Urothelium cell line (cell line): ENCODE results near the gene PEAR1.

Source experiments
- DNase-seq: peaks from one replicate; pipeline ENCODE4 v3.0.0; 2011; ENCODE audit warnings: low spot score, mixed read lengths
- FAIRE-seq: peaks from 2 replicates; lab custom pipeline; 2011; peaks lifted over from hg19 to GRCh38; lab: Jason Lieb, UNC

The PEAR1 gene

DNA sequence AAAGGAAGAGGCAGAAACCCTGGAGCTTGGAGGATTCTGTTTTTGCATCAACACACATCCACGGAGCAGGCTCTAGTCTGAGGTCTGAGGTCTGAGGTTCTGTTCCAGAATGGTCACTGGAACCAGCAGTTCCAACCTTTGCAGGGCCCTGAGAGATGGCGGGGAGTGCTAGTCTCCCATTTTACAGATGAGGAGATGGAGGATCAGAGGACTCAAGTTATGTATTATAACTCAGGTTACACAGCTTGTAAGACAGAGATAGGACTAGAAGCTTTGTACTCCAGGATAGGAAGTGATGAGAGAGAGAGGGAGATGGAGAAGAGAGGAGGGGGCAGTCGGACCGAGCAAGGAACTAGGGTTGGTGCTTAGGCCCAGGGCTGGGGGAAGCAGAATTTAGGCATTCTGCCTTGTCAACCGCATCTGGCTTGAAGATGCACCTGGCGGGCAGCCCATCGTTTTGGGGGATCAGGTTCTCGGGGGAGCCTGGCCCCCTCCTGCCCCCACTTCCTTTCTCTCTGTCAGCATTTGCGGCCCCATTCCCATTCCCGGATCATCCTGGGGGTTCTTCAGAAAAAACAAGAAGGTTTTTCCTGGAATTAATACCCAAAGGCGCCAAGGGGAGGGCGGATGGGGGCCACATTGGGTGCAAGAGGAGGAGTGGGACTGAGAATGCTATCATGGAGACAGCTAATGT, 5.6 kb downstream of the PEAR1 start:
- FAIRE-seq (no peak), DNase-seq (no peak)

DNA sequence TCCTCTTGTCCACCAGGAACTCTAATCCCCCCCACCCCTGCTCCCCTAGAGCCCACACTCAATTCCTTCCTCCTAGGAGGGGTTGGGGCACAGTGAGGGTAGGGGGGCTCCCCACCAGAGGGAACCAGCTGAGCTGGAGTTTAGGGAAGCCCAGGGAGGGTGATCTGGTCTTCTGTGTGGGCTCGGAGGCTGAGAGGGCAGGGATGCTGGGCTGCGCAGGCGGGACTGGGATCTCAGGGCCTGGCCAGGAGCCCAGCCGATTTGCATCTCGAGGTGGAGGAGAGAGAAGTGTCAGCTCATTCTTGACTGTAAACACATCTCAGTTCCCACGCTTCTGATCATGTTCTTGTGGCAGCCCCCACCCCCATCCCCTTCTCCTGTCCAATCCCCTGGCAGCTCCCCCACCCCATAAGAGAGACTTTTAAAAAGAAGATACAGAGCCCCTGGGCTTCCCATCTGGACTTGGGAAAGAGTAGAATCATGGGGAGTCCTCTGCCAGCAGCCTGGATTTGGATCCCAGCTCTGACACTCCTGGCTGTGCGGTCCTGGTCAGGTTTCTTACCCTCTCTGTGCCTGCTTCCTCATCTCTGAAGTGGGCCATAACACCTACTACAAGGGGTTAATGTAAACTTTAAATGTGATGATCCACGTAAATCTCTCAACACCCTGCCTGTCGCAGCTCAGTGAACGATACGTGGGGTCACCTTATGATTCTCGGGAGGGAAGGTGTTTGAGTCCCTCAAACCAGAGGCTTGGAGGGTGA, 6.6 kb downstream of the PEAR1 start:
- no peak for DNase-seq
- no peak for FAIRE-seq

DNA sequence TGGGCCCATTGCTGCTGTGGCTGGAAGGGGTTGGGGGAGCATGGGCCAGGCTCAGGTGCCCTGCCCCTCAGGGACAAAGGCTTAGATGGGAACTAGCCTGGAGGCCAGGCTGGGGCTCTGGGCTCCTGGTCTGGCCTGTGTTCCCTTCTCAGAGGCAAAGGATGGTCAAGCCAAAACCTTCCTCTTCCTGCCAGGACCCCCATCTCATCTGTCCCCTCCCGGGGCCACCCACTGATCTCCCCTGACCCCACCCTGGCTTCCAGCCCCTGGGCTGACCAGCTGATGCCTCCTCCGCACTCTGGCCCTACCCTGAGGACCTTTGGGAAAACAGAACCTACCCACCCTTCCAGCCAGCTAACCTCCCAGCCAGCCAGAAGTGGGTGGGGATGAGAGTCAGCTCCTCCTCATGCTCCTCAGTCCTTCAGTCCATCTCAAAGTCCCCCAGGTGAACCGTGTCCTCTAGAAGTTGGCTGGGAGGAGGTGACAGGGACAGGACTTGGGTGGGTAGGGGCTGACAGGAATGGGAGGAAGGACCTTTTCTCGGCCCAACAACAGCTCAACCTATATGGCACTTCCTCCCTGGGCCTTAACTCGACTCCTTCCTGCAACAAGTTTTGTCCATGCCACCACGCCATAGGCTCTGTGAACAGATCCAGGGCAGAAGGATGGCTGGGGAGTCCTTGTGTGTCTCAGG, 7.5 kb downstream of the PEAR1 start:
- DNase-seq, result no peak

DNA sequence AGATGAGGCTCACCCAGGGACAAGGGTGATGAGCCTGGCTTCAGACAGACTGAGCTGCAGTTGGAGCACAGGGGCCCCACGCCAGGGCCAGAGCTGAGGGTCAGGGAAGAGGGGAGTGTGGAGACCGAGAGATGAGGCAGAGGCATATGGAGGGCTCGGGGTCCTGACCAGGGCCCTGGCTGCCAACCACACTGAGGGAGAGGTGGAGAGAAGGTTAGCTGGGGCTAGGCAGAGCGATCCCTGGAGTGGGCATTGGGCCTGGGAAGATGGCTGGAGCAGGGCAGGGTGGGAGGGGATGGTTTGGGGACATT, 8.0 kb downstream of the PEAR1 start:
- no peak for FAIRE-seq
- no peak for DNase-seq

More for the DNA sequence above, 7.5 kb downstream of the PEAR1 start:
- FAIRE-seq, result no peak

DNA sequence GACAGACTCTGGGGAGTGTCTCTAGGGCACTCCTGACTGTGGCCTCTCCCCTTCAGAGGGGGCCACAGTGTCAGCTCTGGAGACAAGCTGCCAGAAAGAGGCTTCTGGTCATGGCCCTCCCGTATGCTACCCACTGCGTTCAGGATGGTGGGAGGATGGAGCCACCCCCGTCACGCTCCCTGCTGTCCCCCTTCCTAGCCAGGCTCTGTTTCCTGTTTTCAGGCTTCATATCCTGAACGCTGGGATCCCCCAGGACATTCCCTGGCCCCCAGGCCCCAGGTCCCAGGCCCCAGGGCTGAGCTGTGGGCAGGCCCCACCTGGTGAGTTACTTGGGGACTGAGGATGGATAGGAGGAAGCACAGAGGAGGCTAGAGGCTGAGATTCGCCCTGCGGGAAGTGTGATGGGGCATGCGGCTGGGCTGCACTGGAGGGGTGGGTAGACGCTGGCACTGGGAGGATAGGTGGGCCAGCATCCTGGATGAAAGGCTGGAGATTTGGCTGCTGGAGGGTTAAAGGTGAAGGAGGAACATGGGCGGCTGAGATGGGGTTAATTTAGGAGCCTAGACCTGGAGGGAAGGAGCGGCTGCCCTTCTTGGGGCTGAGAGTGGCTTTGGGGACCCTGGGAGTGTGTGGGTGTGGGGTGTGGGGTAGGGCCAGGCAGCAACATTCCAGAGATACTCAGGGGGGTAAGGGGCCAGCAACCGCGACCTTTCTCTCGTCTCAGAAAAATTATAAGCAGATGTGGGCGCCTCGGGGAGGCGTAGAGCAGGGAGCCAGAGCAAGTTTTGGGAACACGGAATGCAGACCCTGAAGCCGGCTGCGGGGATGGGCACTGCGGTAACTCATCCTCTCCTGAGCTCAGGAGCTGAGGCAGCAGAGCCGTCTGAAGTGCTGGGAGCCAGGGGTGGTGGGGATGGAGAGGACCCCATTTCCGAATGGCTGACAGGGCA, 8.7 kb downstream of the PEAR1 start:
- FAIRE-seq, result no peak

DNA sequence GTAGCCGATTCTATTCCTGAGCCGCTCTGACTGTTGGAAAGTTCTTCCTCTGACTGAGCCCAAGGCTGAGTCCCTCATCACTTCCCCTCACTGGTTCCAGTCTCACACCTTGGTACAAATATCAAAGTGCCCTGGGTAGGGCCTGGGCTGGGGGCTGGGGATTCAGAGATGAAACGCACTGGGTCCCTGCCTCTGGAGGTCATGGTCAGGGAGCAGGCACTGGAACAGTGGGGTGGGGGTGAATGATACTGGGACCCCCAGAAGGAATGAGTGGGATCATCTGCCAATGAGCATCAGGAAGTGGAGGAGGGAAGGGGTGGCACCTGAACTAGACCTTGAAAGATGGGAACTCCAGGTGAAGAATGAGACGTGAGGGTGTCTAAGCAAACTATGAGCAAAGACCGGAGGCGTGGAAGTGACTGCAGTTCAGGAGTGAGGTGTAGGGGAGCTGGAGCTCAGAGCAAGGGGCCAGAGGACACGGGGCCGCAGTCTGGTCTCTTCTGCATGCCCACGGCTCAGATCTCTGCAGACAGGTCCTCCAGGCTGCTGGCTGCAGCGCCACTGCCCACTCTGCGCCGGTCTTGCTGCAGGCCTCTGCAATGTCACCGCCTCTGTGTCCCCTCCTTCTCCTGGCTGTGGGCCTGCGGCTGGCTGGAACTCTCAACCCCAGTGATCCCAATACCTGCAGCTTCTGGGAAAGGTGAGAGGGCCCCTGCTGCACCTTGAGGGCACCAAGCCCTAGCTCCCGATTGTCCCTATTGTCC, 10.0 kb downstream of the PEAR1 start:
- DNase-seq (no peak), FAIRE-seq (no peak)

More for the DNA sequence above, 8.7 kb downstream of the PEAR1 start:
- no peak for DNase-seq

DNA sequence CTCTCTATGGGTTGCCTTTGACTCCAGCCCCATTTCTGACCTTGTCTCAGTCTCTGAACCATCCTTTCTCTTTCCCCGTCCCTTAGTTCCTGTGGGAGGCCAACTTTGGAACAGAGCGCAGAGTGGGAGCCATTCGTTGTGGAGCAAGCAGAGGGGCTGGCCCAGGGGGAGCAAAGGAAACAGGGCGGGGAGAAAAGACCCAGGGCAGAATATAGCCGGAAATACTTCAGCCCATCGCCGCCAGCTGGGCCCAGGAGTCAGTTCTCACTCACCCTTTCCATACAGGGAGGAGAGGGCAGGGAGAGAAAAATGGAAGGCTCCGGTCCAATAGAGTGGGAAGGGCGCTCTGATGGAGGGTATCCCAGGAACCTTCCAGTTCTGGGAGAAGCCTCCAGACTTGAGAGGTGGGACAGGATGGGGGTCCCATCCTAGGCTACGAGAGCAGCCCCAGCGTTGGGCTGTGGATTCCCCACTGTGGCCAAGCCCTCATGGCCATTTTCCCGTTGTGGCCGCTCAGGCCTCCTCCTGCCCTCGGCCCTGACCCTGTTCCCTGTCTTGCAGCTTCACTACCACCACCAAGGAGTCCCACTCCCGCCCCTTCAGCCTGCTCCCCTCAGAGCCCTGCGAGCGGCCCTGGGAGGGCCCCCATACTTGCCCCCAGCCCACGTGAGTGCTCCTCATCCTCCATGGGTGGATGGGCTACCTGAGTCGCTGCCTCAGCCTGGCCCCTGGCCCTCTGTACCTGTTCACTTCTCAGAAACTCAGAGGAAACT, 10.9 kb downstream of the PEAR1 start:
- DNase-seq, result no peak
- FAIRE-seq, result no peak

DNA sequence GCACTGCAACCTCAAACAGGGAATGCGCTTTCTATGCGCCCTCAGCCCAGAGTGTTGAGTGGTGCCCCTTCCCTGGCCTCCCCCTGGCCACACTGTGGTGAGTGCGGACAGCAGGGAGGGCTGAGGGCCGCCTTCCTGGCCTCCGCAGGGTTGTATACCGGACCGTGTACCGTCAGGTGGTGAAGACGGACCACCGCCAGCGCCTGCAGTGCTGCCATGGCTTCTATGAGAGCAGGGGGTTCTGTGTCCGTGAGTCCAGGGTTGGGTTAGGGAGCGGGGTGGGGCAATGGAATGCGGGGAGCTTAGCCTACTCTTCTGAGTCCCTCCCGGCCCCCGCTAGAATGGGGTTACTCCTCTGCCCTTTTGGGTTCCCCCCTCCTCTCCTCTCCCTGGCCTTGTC, 11.7 kb downstream of the PEAR1 start:
- FAIRE-seq (no peak), DNase-seq (no peak)

DNA sequence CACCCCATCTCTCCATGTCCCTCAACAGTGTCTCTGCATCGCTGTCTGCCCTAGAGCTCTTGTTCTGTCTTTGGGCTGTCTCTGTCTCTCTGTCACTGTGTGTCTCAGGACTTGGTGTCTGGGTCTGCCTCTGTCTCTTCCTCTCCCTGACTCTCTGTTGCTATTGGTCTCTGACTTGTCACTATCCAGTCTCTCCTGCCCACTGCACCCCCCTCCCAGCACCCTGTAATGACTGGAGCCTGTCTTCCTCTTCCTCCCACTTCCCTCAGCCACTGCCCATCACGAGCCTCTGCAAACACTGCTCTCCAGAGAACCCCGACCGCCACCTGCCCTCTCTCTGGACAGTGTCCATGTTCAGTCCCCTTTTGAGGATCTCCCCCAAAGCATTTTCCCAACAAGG, 12.1 kb downstream of the PEAR1 start:
- DNase-seq (no peak), FAIRE-seq (no peak)

DNA sequence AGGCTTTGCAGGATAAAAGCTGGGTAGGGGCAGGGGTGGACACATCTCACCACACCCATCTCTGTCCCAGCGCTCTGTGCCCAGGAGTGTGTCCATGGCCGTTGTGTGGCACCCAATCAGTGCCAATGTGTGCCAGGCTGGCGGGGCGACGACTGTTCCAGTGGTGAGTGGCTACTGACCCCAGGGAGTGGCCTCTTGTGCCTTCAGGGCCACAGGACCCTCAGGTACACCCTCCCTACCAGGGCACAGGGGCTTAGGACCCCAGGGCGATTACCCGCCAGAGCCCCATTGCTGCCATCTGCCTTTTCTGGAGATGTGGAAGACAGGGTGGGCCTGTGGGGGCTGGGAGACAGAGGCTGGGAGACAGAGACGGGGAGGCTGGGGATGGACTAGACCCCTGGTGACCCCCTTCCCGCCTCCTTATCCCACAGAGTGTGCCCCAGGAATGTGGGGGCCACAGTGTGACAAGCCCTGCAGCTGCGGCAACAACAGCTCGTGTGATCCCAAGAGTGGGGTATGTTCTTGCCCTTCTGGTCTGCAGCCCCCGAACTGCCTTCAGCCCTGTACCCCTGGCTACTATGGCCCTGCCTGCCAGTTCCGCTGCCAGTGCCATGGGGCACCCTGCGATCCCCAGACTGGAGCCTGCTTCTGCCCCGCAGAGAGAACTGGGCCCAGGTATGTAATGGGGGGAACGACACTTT, 12.8 kb downstream of the PEAR1 start:
- no peak for FAIRE-seq
- no peak for DNase-seq

DNA sequence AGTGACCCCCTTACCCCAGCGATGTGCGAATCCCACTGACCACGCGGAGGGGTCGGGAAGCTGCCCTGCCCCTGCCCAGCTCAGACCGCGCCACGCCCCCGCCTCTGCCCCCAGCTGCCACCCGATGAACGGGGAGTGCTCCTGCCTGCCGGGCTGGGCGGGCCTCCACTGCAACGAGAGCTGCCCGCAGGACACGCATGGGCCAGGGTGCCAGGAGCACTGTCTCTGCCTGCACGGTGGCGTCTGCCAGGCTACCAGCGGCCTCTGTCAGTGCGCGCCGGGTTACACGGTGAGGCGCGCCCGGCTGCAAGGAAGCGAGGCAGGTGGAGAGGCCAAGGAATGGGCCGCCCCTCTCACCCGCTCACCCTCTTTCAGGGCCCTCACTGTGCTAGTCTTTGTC, 15.0 kb downstream of the PEAR1 start:
- no peak for FAIRE-seq
- no peak for DNase-seq

DNA sequence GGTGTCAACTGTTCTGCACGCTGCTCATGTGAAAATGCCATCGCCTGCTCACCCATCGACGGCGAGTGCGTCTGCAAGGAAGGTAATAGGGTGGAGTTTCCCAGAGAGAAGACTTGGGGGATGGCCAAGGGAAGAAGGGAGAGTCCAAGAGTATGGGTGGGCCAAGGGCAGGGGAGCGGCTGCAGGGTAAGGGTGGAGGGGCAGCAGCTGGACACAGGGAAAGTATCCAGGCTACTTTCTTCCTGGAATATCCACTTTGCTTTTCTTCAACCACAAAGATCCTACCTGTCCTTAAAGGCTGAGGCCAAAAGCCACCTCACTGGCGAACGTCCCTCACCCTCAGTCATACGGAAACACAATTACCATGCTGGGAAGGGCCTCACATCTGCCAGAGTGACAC, 15.4 kb downstream of the PEAR1 start:
- no peak for DNase-seq

DNA sequence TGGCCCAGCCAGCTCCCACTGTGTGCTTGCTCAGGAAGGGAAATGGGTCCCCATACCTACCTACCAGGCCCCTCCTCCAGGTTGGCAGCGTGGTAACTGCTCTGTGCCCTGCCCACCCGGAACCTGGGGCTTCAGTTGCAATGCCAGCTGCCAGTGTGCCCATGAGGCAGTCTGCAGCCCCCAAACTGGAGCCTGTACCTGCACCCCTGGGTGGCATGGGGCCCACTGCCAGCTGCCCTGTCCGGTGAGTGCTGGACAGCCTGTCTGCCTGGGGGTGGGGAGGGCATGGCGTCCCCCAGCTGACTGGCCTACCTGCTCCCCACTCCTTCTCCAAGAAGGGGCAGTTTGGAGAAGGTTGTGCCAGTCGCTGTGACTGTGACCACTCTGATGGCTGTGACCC, 16.2 kb downstream of the PEAR1 start:
- FAIRE-seq (no peak), DNase-seq (no peak)

More for the DNA sequence above, 15.4 kb downstream of the PEAR1 start:
- no peak for FAIRE-seq

DNA sequence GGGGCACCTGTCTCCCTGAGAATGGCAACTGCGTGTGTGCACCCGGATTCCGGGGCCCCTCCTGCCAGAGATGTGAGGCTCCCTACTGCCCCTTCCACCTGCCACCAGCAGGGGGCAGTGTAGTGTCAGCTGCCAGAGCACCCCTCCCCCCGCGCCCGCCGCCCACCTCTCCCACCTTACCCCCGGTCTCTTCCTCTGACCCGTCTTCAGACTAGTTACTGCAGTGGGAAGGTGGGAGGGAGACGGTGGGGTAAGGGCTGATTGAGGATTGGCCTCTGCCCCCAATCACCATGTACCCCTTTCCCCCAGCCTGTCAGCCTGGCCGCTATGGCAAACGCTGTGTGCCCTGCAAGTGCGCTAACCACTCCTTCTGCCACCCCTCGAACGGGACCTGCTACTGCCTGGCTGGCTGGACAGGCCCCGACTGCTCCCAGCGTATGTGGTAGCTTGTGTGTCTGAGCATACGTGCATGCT, 16.8 kb downstream of the PEAR1 start:
- peak; percentile 86 for FAIRE-seq
- peak; percentile 72 for DNase-seq

DNA sequence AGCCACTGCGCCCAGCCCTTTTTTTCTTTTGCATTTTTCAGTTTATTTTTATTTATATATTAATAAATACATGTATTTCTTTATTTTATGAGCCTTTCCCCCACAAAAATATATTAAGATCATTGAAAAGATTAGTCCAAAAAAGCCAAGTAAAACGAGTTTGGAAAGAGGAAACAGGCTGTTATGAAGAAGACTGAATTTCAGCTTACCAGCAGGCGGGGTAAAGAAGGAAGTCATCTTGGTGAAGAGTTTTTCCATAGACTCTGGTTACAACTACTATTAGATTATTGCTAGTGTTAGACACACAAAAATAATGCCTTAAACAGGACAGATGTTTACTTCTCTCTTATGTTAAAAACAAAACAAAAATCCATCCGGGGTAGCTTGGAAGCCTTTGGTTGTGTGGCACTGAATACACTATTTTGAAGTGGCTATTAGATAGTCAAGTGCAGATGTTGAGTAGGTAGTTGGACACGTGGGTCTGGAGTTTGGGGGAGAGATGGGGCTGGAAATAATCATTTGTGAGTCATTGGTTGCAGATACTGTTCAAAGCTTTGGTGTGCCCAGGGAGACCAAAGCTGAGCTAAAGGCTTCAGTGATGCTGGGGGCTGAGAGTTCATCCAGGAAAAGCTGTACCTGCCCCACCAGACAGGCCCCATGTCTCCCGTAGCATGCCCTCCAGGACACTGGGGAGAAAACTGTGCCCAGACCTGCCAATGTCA, 18.2 kb downstream of the PEAR1 start:
- DNase-seq (no peak), FAIRE-seq (no peak)

DNA sequence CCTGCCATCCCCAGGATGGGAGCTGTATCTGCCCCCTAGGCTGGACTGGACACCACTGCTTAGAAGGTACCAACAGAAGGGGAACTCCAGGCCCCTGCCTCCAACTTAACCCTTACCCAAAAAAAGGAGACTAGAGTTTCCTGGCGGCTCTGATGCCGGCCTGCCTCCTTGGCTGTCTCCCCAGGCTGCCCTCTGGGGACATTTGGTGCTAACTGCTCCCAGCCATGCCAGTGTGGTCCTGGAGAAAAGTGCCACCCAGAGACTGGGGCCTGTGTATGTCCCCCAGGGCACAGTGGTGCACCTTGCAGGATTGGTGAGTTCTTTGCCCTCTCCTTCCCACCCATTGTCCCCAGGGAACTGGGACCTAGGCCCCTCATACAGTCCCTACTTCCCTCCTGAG, 18.8 kb downstream of the PEAR1 start:
- FAIRE-seq (no peak), DNase-seq (no peak)

DNA sequence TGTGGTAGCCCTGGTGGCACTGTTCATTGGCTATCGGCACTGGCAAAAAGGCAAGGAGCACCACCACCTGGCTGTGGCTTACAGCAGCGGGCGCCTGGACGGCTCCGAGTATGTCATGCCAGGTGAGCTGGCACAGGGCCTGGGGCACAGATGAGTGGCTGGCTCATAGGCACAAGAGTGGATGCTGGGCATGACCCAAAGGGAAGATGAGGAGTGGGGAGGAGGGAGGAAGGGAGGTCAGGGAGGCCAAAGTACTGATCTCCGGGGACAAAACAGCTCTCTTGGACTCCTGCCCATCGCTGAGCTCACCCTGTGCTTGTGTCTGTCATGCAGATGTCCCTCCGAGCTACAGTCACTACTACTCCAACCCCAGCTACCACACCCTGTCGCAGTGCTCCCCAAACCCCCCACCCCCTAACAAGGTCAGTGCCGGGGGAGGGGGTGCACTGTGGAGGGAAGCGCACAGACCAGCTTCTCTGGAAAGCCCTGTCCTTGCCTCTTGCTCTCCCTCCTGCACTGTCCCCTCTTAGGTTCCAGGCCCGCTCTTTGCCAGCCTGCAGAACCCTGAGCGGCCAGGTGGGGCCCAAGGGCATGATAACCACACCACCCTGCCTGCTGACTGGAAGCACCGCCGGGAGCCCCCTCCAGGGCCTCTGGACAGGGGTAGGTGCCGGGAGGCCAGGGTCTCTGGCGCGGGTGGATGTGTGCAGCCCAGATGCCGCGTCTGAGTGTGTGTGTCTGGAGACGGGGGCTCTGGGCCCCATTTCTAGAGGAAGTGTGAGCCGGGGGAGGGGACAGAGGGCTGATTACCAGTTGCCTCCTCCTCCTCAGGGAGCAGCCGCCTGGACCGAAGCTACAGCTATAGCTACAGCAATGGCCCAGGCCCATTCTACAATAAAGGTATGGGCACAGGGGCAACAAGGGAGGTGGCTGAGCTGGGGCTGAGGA, 19.6 kb downstream of the PEAR1 start:
- DNase-seq (no peak), FAIRE-seq (no peak)
